Fibroblast of lung (primary cell): ENCODE results near the gene HEBP1. TPM values are rescaled to one million over a fixed set of nuclear protein-coding genes. Genes with fewer than 3 reads are reported as not detected.

Source experiments
- DNase-seq, 2 donors: peaks; one replicate each; pipeline versions ENCODE4 v3.0.0 to v3.0.0-alpha.2; 2010; ENCODE audit warnings: low read depth in 2 of 2
- H2AFZ ChIP-seq: 2 replicates; pipeline ENCODE4 v1.5.1; 2012; ENCODE audit warnings: low read length, control low read depth, inconsistent platforms
- H3K27ac ChIP-seq: 2 replicates; pipeline ENCODE4 v1.5.1; 2011; ENCODE audit warnings: low read length, control low read depth; ENCODE audit not compliant: insufficient read depth
- H3K27me3 ChIP-seq: 2 replicates; pipeline ENCODE4 v1.5.1; 2011; ENCODE audit warnings: mild to moderate bottlenecking, low read length; ENCODE audit not compliant: control insufficient read depth, insufficient read depth
- H3K36me3 ChIP-seq: 2 replicates; pipeline ENCODE4 v1.5.1; 2011; ENCODE audit warnings: low read length; ENCODE audit not compliant: control insufficient read depth, insufficient read depth
- H3K4me1 ChIP-seq: 2 replicates; pipeline ENCODE4 v1.5.1; 2011; ENCODE audit warnings: low read length; ENCODE audit not compliant: control insufficient read depth, insufficient read depth; ENCODE audit errors: extremely low read depth
- H3K4me2 ChIP-seq: 2 replicates; pipeline ENCODE4 v1.5.1; 2011; ENCODE audit warnings: low read length, control low read depth; ENCODE audit not compliant: insufficient read depth; ENCODE audit errors: extremely low read depth
- H3K4me3 ChIP-seq, 4 experiments: fragments of 200-600 bp in 1 of 4; sonication (generic) in 1 of 4; replicated peaks in 1 of 4; 2 replicates each; pipeline ENCODE4 v1.5.1; 2011 to 2016; ENCODE audit warnings: low read length in 4 of 4, low read depth in 3 of 4, mild to moderate bottlenecking in 3 of 4, control low read depth in 2 of 4, inconsistent platforms in 1 of 4, mixed read lengths in 1 of 4; ENCODE audit not compliant: insufficient read depth in 1 of 4; ENCODE audit errors: control extremely low read depth in 1 of 4
- H3K79me2 ChIP-seq: 2 replicates; pipeline ENCODE4 v1.5.1; 2012; ENCODE audit warnings: mild to moderate bottlenecking, low read length, inconsistent platforms; ENCODE audit not compliant: control insufficient read depth, insufficient read depth
- H3K9ac ChIP-seq: 2 replicates; pipeline ENCODE4 v1.5.1; 2011; ENCODE audit warnings: mild to moderate bottlenecking, low read length, control low read depth; ENCODE audit not compliant: insufficient read depth
- H3K9me3 ChIP-seq: 2 replicates; pipeline ENCODE4 v1.5.1; 2012; ENCODE audit warnings: low read depth, low read length; ENCODE audit not compliant: control insufficient read depth, insufficient read depth
- H4K20me1 ChIP-seq: 2 replicates; pipeline ENCODE4 v1.5.1; 2011; ENCODE audit warnings: low read length; ENCODE audit not compliant: control insufficient read depth, insufficient read depth; ENCODE audit errors: extremely low read depth
- CTCF ChIP-seq, 2 donors: IDR thresholded peaks in 1 of 2; conservative IDR thresholded peaks in 1 of 2; 1 replicate in 1 of 2; 2 replicates in 1 of 2; pipeline ENCODE4 v1.5.1; 2011 to 2012; ENCODE audit warnings: low read length in 2 of 2, control low read depth in 1 of 2, inconsistent platforms in 1 of 2, low read depth in 1 of 2, mild to moderate bottlenecking in 1 of 2
- EZH2 ChIP-seq: IDR thresholded peaks from 2 replicates; pipeline ENCODE4 v1.5.1; 2012; ENCODE audit warnings: low read length, control low read depth, mild to moderate bottlenecking; ENCODE audit errors: missing control alignments
- polyA plus RNA-seq, 2 donors: library from polyadenylated mRNA; depleted of rRNA in 1 of 2; stranded (reverse) in 1 of 2; unstranded in 1 of 2; fragments of >200 nt; gene quantifications; 2 replicates each; pipeline ENCODE4 v1.2.1, GENCODE V29; 2011 to 2012; ENCODE audit warnings: missing spikeins in 1 of 2
- total RNA-seq: library from RNA; depleted of rRNA; stranded (reverse); fragments of >200 nt; gene quantifications from 2 replicates; pipeline ENCODE4 v1.2.1, GENCODE V29; 2014

Gene HEBP1
- total and polyA plus RNA-seq, 2 donors (not counting 1 experiment from before 2014, with no cell fraction given): 33.7 to 78.2 TPM

GRCh38 chr12:12936983-12937491 lies 63.0 kb downstream of the HEBP1 start:
- no peak overlapping the region for H3K4me2 ChIP-seq
- H3K9me3 ChIP-seq: no peaks in the 10 kb centered on the region
- H3K4me1 ChIP-seq: no peaks in the 10 kb centered on the region
- TF ChIP-seq CTCF (conservative IDR thresholded peaks at IDR 0.05 in 1 of 2, IDR thresholded peaks at IDR 0.05 in 1 of 2; ENCODE audit: low read depth in 1 of 2, low read length in 2 of 2) (no peak), EZH2 (no peak)
- H3K36me3 ChIP-seq: no peaks in the 10 kb centered on the region
- H3K27ac ChIP-seq: no peak overlapping the region
- no peak overlapping the region for H3K4me3 ChIP-seq
- no peaks in the 10 kb centered on the region for H4K20me1 ChIP-seq
- H3K27me3 ChIP-seq: no peaks in the 10 kb centered on the region
- no peaks in the 10 kb centered on the region for H3K79me2 ChIP-seq
- no peak overlapping the region for H3K9ac ChIP-seq
- no peak overlapping the region for H2AFZ ChIP-seq
- no peak for DNase-seq

- H4K20me1 ChIP-seq: no peaks in the 10 kb centered on the region
- H3K4me3 ChIP-seq: no peak overlapping the region
- no peaks in the 10 kb centered on the region for H3K9me3 ChIP-seq
- no peaks in the 10 kb centered on the region for H3K27me3 ChIP-seq
- no peak overlapping the region for H2AFZ ChIP-seq
- no peak overlapping the region for H3K9ac ChIP-seq
- no peaks in the 10 kb centered on the region for H3K4me1 ChIP-seq
- H3K27ac ChIP-seq: no peak overlapping the region
- no peak overlapping the region for H3K4me2 ChIP-seq
- H3K79me2 ChIP-seq: no peaks in the 10 kb centered on the region
- no peak for DNase-seq
- no peak for TF ChIP-seq EZH2
- TF ChIP-seq CTCF (conservative IDR thresholded peaks at IDR 0.05 in 1 of 2, IDR thresholded peaks at IDR 0.05 in 1 of 2; ENCODE audit: low read depth in 1 of 2, low read length in 2 of 2): no peak
- H3K36me3 ChIP-seq: no peaks in the 10 kb centered on the region
These were observed 65.5 kb downstream of the HEBP1 start for GRCh38 chr12:12934556-12934955.

GRCh38 chr12:12933742-12934141 lies 66.3 kb downstream of the HEBP1 start:
- TF ChIP-seq EZH2: no peak
- TF ChIP-seq CTCF (conservative IDR thresholded peaks at IDR 0.05 in 1 of 2, IDR thresholded peaks at IDR 0.05 in 1 of 2; ENCODE audit: low read depth in 1 of 2, low read length in 2 of 2): no peak
- no peaks in the 10 kb centered on the region for H3K27me3 ChIP-seq
- H3K79me2 ChIP-seq: no peaks in the 10 kb centered on the region
- no peaks in the 10 kb centered on the region for H3K36me3 ChIP-seq
- H3K4me1 ChIP-seq: no peaks in the 10 kb centered on the region
- no peaks in the 10 kb centered on the region for H3K9me3 ChIP-seq
- H3K27ac ChIP-seq: no peak overlapping the region
- DNase-seq: no peak
- H4K20me1 ChIP-seq: no peaks in the 10 kb centered on the region
- H3K4me2 ChIP-seq: no peak overlapping the region
- H2AFZ ChIP-seq: no peak overlapping the region
- no peak overlapping the region for H3K9ac ChIP-seq
- H3K4me3 ChIP-seq: no peak overlapping the region
